Measurements from ENCODE around the gene TMEM187. TPM values are rescaled to one million over a fixed set of nuclear protein-coding genes. Genes with fewer than 3 reads are reported as not detected.

Gene TMEM187
- total RNA-seq, 1 donor from 2014 or later = 5.3 TPM

DNA sequence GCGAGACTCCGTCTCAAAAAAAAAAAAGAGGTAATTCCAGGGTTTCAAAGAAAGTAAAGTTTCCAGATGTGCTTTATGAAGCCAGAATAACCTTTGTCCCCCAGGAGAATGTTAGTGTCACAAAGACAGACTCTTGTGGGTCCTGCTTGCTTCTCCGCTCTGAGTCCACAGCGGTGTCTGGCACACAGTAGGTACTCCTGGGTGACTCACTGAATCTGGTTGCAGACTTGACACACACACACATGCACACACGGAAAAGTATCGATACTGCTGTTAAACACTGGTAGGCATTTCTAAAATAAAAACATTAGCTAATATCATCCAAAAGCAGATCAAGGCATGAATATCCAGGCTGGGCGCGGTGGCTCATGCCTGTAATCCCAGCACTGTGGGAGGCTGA is 22.9 kb downstream of the TMEM187 start:
- no peak for DNase-seq (ENCODE audit: low read depth)
- TF ChIP-seq CTCF (IDR thresholded peaks at IDR 0.05; ENCODE audit: insufficient read depth, low read length, severe bottlenecking) = no peak
- Histone ChIP-seq H3K27me3 (ENCODE audit: control insufficient read depth, insufficient read depth, low read length) (no peaks in the 10 kb centered on the region), H3K4me3 (ENCODE audit: low read depth, low read length) (no peak overlapping the region), H3K36me3 (ENCODE audit: control insufficient read depth, insufficient read depth, low read length) (no peaks in the 10 kb centered on the region)
- no peak for FAIRE-seq

- no peaks in the 10 kb centered on the region for H3K27me3 ChIP-seq (ENCODE audit: control insufficient read depth, insufficient read depth, low read length)
- TF ChIP-seq CTCF (IDR thresholded peaks at IDR 0.05; ENCODE audit: insufficient read depth, low read length, severe bottlenecking) = no peak
- no peak for FAIRE-seq
- H3K36me3 ChIP-seq (ENCODE audit: control insufficient read depth, insufficient read depth, low read length) = no peaks in the 10 kb centered on the region
- DNase-seq (ENCODE audit: low read depth) = no peak
- peak overlapping the region; percentile 9 for H3K4me3 ChIP-seq (ENCODE audit: low read depth, low read length)
Observed at GRCh38 chrX:153999359-154000037, 26.9 kb downstream of the TMEM187 start.

DNA sequence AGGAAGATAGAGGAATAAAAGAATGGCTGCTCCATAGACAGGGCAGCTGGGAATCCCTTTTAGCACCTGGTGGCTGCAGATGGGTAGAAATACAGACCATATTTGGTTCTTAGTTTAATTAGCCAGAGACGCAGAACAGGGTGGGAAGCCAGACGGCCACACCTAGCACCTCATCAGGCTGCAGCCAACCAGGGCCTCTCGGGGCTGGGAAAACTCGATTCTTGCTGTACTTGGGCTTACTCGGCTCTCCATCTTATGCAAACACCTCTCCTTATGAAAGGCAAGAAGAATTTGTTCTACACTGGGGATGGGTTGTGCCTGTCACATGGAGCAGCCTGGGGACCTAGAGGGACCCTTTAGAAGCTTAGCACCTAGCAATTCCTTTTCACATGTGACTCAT is 27.5 kb downstream of the TMEM187 start:
- no peak for TF ChIP-seq CTCF (IDR thresholded peaks at IDR 0.05; ENCODE audit: insufficient read depth, low read length, severe bottlenecking)
- no peaks in the 10 kb centered on the region for H3K27me3 ChIP-seq (ENCODE audit: control insufficient read depth, insufficient read depth, low read length)
- FAIRE-seq = no peak
- no peaks in the 10 kb centered on the region for H3K36me3 ChIP-seq (ENCODE audit: control insufficient read depth, insufficient read depth, low read length)
- H3K4me3 ChIP-seq (ENCODE audit: low read depth, low read length) = no peak overlapping the region
- DNase-seq (ENCODE audit: low read depth) = peak; percentile 47

- TF ChIP-seq CTCF (IDR thresholded peaks at IDR 0.05; ENCODE audit: insufficient read depth, low read length, severe bottlenecking) = no peak
- FAIRE-seq (no peak), DNase-seq (ENCODE audit: low read depth) (peak; percentile 48)
Observed at GRCh38 chrX:154002215-154002719, 29.7 kb downstream of the TMEM187 start.

GRCh38 chrX:154004315-154004714 is 31.8 kb downstream of the TMEM187 start:
- Histone ChIP-seq H3K4me3 (ENCODE audit: low read depth, low read length) (no peak overlapping the region), H3K36me3 (ENCODE audit: control insufficient read depth, insufficient read depth, low read length) (no peaks in the 10 kb centered on the region), H3K27me3 (ENCODE audit: control insufficient read depth, insufficient read depth, low read length) (no peaks in the 10 kb centered on the region)
- FAIRE-seq = no peak
- no peak for DNase-seq (ENCODE audit: low read depth)
- TF ChIP-seq CTCF (IDR thresholded peaks at IDR 0.05; ENCODE audit: insufficient read depth, low read length, severe bottlenecking) = no peak

More at GRCh38 chrX:154002215-154002719, 29.7 kb downstream of the TMEM187 start:
- Histone ChIP-seq H3K4me3 (ENCODE audit: low read depth, low read length) (no peak overlapping the region), H3K27me3 (ENCODE audit: control insufficient read depth, insufficient read depth, low read length) (no peaks in the 10 kb centered on the region), H3K36me3 (ENCODE audit: control insufficient read depth, insufficient read depth, low read length) (no peaks in the 10 kb centered on the region)

GRCh38 chrX:154006947-154007346 is 34.4 kb downstream of the TMEM187 start:
- H3K36me3 ChIP-seq (ENCODE audit: control insufficient read depth, insufficient read depth, low read length) = peaks cover 3% of the 10 kb centered on the region

More at GRCh38 chrX:154006947-154007346, 34.4 kb downstream of the TMEM187 start:
- DNase-seq (ENCODE audit: low read depth) (no peak), FAIRE-seq (no peak)
- Histone ChIP-seq H3K27me3 (ENCODE audit: control insufficient read depth, insufficient read depth, low read length) (no peaks in the 10 kb centered on the region), H3K4me3 (ENCODE audit: low read depth, low read length) (no peak overlapping the region)
- TF ChIP-seq CTCF (IDR thresholded peaks at IDR 0.05; ENCODE audit: insufficient read depth, low read length, severe bottlenecking) = no peak

All from bronchial epithelial cell (primary cell).